Measurements from ENCODE around the gene CCNY. TPM values are rescaled to one million over a fixed set of nuclear protein-coding genes. Genes with fewer than 3 reads are reported as not detected.

Gene CCNY
- total and polyA plus RNA-seq, 2 of the 13 experiments (the other 11 are each of a cell fraction or from before 2014, with no cell fraction given) = 48.2 to 54.7 TPM

- TF ChIP-seq ZNF382 (CRISPR knock-in tag; IDR thresholded peaks at IDR 0.05; ENCODE audit: borderline replicate concordance) (no peak), FOXK1 (CRISPR knock-in tag; IDR thresholded peaks at IDR 0.05; ENCODE audit: borderline replicate concordance, low read depth) (no peak), ATF4 (CRISPR knock-in tag; IDR thresholded peaks at IDR 0.05) (no peak), GZF1 (CRISPR knock-in tag; IDR thresholded peaks at IDR 0.05) (no peak), ISL2 (CRISPR knock-in tag; IDR thresholded peaks at IDR 0.05) (no peak), PBX3 (CRISPR knock-in tag; IDR thresholded peaks at IDR 0.05; ENCODE audit: borderline replicate concordance) (no peak), ZNF431 (CRISPR knock-in tag; IDR thresholded peaks at IDR 0.05; ENCODE audit: borderline replicate concordance, low read depth) (no peak), PRDM10 (CRISPR knock-in tag; IDR thresholded peaks at IDR 0.05; ENCODE audit: low read depth) (no peak), MBD4 (IDR thresholded peaks at IDR 0.05; ENCODE audit: borderline replicate concordance, low read length) (no peak), CEBPZ (IDR thresholded peaks at IDR 0.05; ENCODE audit: low read length) (no peak), TEF (CRISPR knock-in tag; IDR thresholded peaks at IDR 0.05) (no peak)
- in situ Hi-C loops (cut with HindIII; ENCODE audit: extremely low pct_ligation_motif_present, low pct_unique_long_range_greater_than_20kb) = no loop called here
- H4K20me1 ChIP-seq (ENCODE audit: insufficient read depth, low read length) = peaks cover 4% of the 10 kb centered on the region
- no peak for DNase-seq (ENCODE audit: low spot score)
- no peaks in the 10 kb centered on the region for H3K27me3 ChIP-seq (ENCODE audit: control insufficient read depth in 1 of 2, insufficient read depth in 2 of 2, low read length in 2 of 2)
- H3K27ac ChIP-seq (ENCODE audit: extremely low read length, insufficient read depth, low read length) = no peak overlapping the region
- H3K9ac ChIP-seq (ENCODE audit: insufficient read depth, low read depth, low read length) = no peak overlapping the region
- ATAC-seq = no peak
- ChIA-PET CTCF (ENCODE audit: low intra/inter-chr PET ratio, low total read pairs) (no interaction called here), POLR2A (no interaction called here)
- peaks cover 3% of the 10 kb centered on the region for H3K79me2 ChIP-seq (ENCODE audit: insufficient read depth, low read length)
- WGBS (ENCODE audit: low lambda C conversion rate) = over 99% methylated on average over 4 of the region's 4 CpGs
- H3K36me3 ChIP-seq (replicated peaks in 1 of 2; ENCODE audit: control insufficient read depth in 1 of 2, insufficient read depth in 2 of 2, low read length in 2 of 2) = peaks cover 4 to 15% of the 10 kb centered on the region in 2 experiments
- no peak overlapping the region for H3K4me2 ChIP-seq (ENCODE audit: low read depth, low read length)
- peaks cover 31% of the 10 kb centered on the region for H3K4me1 ChIP-seq (ENCODE audit: insufficient read depth, low read length)
- FAIRE-seq = no peak
- H2AFZ ChIP-seq (ENCODE audit: low read length) = no peak overlapping the region
- H3K9me3 ChIP-seq (ENCODE audit: low read length) = no peaks in the 10 kb centered on the region
- no TSS peak for BruUV-seq (replicated peaks)
- intact Hi-C loops (cut with micrococcal nuclease; ENCODE audit: unreplicated experiment) = no loop called here
- H3K4me3 ChIP-seq (replicated peaks in 1 of 3; ENCODE audit: insufficient read depth in 1 of 3, low read depth in 2 of 3, low read length in 3 of 3) = no peak overlapping the region
Measured at GRCh38 chr10:35502692-35503091, 166.4 kb downstream of the CCNY start.

Data from HepG2 (cell line).